K562 (cell line): Measurements from ENCODE around the gene ALCAM.

Experiments
- ATF2 ChIP-seq: sonication (generic); formaldehyde crosslinking; IDR thresholded peaks from 2 replicates; pipeline ENCODE4 v1.8.1; 2022; ENCODE audit warnings: missing genetic modification reagents
- BRD4 ChIP-seq: fragments of 200-600 bp; sonication (generic); IDR thresholded peaks from 2 replicates; pipeline ENCODE4 v1.6.1; 2017; ENCODE audit warnings: inconsistent platforms
- BRF2 ChIP-seq: IDR thresholded peaks from 3 replicates; pipeline ENCODE4 v1.6.1; 2011; ENCODE audit warnings: borderline replicate concordance, mild to moderate bottlenecking; ENCODE audit not compliant: insufficient read length, insufficient read depth
- CEBPB ChIP-seq: fragments of 450-650 bp; IDR thresholded peaks from 2 replicates; pipeline ENCODE4 v1.6.1; 2016; ENCODE audit warnings: missing genetic modification characterization, missing compliant biosample characterization
- E2F8 ChIP-seq: fragments of 450-650 bp; IDR thresholded peaks from 2 replicates; pipeline ENCODE4 v1.7.1; 2018; ENCODE audit warnings: mild to moderate bottlenecking, low read depth; ENCODE audit not compliant: partially characterized antibody
- E4F1 ChIP-seq: fragments of 250-450 bp; sonication (Bioruptor Pico); IDR thresholded peaks from 2 replicates; pipeline ENCODE4 v1.5.0; 2021; ENCODE audit warnings: mild to moderate bottlenecking, borderline replicate concordance
- EZH2 ChIP-seq: IDR thresholded peaks from 2 replicates; pipeline ENCODE4 v1.6.1; 2012; ENCODE audit warnings: low read depth, mild to moderate bottlenecking, inconsistent platforms, low read length, borderline replicate concordance
- FIP1L1 ChIP-seq: fragments of 200-400 bp; formaldehyde crosslinking; IDR thresholded peaks from 2 replicates; pipeline ENCODE4 v1.6.1; 2018; ENCODE audit warnings: mild to moderate bottlenecking, low read depth, low read length; ENCODE audit not compliant: poor library complexity, severe bottlenecking
- FOXJ3 ChIP-seq: sonication (generic); formaldehyde crosslinking; IDR thresholded peaks from 2 replicates; pipeline ENCODE4 v1.4.0; 2020; ENCODE audit warnings: mild to moderate bottlenecking, missing genetic modification reagents
- ILK ChIP-seq: fragments of 450-650 bp; IDR thresholded peaks from 2 replicates; pipeline ENCODE4 v1.6.1; 2016; ENCODE audit warnings: missing genetic modification characterization, low read depth, mild to moderate bottlenecking, missing compliant biosample characterization, moderate library complexity, borderline replicate concordance
- TAF1 ChIP-seq: IDR thresholded peaks from 2 replicates; pipeline ENCODE4 v1.6.1; 2011; ENCODE audit warnings: mild to moderate bottlenecking, low read length, moderate library complexity; ENCODE audit not compliant: insufficient read depth, control insufficient read depth, severe bottlenecking; ENCODE audit errors: extremely low read depth
- ZNF318 ChIP-seq, 2 experiments: fragments of 450-650 bp; IDR thresholded peaks; 2 replicates each; pipeline ENCODE4 v1.6.1; 2016; ENCODE audit warnings: mild to moderate bottlenecking in 2 of 2, borderline replicate concordance in 1 of 2, low read depth in 1 of 2, moderate library complexity in 1 of 2
- ZNF354B ChIP-seq: fragments of 250-450 bp; sonication (Bioruptor Pico); IDR thresholded peaks from 2 replicates; pipeline ENCODE4 v1.4.0; 2020
- ZNF707 ChIP-seq: fragments of 250-450 bp; sonication (Bioruptor Pico); conservative IDR thresholded peaks from 2 replicates; pipeline ENCODE4 v1.8.0; 2022; ENCODE audit warnings: inconsistent platforms, mild to moderate bottlenecking, moderate library complexity

GRCh38 chr3:105599350-105599749 is 232.6 kb downstream of the ALCAM start:
- TF ChIP-seq E2F8 (no peak), ATF2 (CRISPR knock-in tag) (no peak), BRF2 (no peak), BRD4 (no peak), EZH2 (no peak), ZNF318 (IDR thresholded peaks at IDR 0.05; ENCODE audit: borderline replicate concordance in 1 of 2, low read depth in 1 of 2) (no peak), ZNF707 (CRISPR knock-in tag) (no peak), CEBPB (tag) (no peak), FOXJ3 (CRISPR knock-in tag) (no peak), ILK (tag) (no peak), FIP1L1 (no peak), ZNF354B (CRISPR knock-in tag) (no peak), TAF1 (no peak), E4F1 (CRISPR knock-in tag) (no peak)
